Endothelial cell of umbilical vein (primary cell): ENCODE data around the gene CRTC1.

ENCODE experiments used
- GATA2 ChIP-seq: IDR thresholded peaks from 2 replicates; pipeline ENCODE4 v1.7.0; 2011; ENCODE audit warnings: low read depth, mild to moderate bottlenecking, moderate library complexity, mixed read lengths, low read length; ENCODE audit not compliant: insufficient read length, insufficient read depth
- POLR2A ChIP-seq: IDR thresholded peaks from 2 replicates; pipeline ENCODE4 v1.6.1; 2012; ENCODE audit warnings: low read depth, mild to moderate bottlenecking, control low read depth, low read length
- POLR2AphosphoS5 ChIP-seq: IDR thresholded peaks from 2 replicates; pipeline ENCODE4 v1.6.1; 2012; ENCODE audit warnings: low read depth, mild to moderate bottlenecking, control low read depth, low read length, moderate library complexity; ENCODE audit not compliant: insufficient read depth
- TF ChIP-seq, protein P1 (sequence below), 2 donors: IDR thresholded peaks; 1 replicate in 1 of 2; 2 replicates in 1 of 2; pipeline ENCODE4 v1.5.1; 2011; ENCODE audit warnings: low read length in 2 of 2, mild to moderate bottlenecking in 2 of 2, moderate library complexity in 2 of 2, control low read depth in 1 of 2, inconsistent platforms in 1 of 2, low read depth in 1 of 2; ENCODE audit not compliant: insufficient read depth in 1 of 2; ENCODE audit errors: extremely low read depth in 1 of 2
- TF ChIP-seq, protein P2 (sequence below): IDR thresholded peaks from 2 replicates; pipeline ENCODE4 v1.6.1; 2011; ENCODE audit not compliant: insufficient read depth, insufficient read length

DNA sequence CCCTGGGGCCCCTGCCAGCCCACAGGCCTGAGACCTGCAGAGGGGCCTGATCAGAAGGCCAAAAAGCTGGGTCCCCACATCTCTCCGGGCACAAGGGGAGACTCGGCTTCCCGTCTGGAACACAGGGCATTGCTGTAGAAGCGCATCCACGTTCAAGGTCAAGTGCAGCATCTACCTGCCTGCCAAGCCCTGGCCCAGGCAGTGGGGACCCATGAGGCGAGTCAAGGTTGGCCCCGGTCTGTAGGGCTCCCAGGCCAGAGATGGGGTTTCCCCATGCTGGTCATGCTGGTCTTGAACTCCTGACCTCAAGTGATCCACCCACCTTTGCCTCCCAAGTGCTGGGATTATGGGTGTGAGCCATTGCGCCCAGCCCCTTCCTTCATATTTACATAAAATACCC lies 121.2 kb downstream of the CRTC1 start:
- TF ChIP-seq, protein P1, sequence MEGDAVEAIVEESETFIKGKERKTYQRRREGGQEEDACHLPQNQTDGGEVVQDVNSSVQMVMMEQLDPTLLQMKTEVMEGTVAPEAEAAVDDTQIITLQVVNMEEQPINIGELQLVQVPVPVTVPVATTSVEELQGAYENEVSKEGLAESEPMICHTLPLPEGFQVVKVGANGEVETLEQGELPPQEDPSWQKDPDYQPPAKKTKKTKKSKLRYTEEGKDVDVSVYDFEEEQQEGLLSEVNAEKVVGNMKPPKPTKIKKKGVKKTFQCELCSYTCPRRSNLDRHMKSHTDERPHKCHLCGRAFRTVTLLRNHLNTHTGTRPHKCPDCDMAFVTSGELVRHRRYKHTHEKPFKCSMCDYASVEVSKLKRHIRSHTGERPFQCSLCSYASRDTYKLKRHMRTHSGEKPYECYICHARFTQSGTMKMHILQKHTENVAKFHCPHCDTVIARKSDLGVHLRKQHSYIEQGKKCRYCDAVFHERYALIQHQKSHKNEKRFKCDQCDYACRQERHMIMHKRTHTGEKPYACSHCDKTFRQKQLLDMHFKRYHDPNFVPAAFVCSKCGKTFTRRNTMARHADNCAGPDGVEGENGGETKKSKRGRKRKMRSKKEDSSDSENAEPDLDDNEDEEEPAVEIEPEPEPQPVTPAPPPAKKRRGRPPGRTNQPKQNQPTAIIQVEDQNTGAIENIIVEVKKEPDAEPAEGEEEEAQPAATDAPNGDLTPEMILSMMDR (IDR thresholded peaks at IDR 0.05; ENCODE audit: extremely low read depth in 1 of 2, insufficient read depth in 1 of 2, low read depth in 1 of 2, low read length in 2 of 2), result no peak
- TF ChIP-seq POLR2A, result no peak
- no peak for TF ChIP-seq POLR2AphosphoS5
- TF ChIP-seq, protein P2, sequence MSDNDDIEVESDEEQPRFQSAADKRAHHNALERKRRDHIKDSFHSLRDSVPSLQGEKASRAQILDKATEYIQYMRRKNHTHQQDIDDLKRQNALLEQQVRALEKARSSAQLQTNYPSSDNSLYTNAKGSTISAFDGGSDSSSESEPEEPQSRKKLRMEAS, result no peak
- TF ChIP-seq GATA2, result no peak
